ENCODE data around the gene DUSP9. TPM values are rescaled to one million over a fixed set of nuclear protein-coding genes. Genes with fewer than 3 reads are reported as not detected.

Gene DUSP9, protein sequence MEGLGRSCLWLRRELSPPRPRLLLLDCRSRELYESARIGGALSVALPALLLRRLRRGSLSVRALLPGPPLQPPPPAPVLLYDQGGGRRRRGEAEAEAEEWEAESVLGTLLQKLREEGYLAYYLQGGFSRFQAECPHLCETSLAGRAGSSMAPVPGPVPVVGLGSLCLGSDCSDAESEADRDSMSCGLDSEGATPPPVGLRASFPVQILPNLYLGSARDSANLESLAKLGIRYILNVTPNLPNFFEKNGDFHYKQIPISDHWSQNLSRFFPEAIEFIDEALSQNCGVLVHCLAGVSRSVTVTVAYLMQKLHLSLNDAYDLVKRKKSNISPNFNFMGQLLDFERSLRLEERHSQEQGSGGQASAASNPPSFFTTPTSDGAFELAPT
- 0.74 TPM for total RNA-seq

DNA sequence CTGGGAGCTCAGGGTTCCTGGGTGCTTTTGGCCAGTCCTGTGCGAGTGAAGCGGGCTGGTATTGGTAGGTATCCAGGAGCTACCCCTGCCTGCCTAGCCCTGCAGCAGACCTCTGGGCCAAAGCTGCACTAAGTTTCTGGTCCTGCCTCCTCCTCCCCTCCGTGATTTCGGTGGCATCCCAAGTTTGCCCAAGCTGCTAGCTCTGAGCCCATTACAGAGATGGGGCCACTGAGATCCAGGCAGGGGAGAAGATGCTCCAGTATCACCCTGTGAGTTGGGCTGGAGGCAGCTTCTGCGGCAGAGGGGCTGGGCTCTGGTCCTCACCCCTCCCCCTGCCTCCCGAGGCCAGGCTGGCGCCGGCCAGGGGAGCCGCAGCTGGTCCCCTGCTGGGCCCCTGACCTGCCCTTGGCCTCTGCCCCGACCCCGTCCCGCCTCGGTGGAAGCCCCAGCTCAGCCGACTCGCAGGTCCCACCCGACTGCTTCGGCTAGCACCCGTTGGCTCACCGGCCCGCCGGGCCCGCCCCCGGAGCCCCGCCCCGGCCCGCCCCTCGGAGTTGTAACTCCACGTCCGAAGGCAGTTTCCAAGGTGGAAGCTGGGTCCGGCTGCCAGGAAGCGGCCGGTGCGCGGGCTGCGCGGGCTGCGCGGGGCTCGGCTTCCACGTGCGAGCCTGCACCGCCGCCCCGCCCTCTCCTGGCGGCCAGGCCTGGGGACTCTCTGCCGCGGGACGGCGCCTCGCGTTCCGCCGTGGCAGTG lies at the start of gene DUSP9:
TSS of gene DUSP9 (plus strand) at position 584 of the 754 bp plus-strand sequence. CDS start 751 bp downstream, outside the sequence.
- peaks cover 4% of the 10 kb centered on the region for H3K27me3 ChIP-seq
- no peaks in the 10 kb centered on the region for H3K9me3 ChIP-seq
- DNase-seq (ENCODE audit: extremely low spot score in 2 of 2), result no peak
- no peak within 1 kb of the TSS for H3K27ac ChIP-seq
- peak within 1 kb of the TSS; percentile 2 to 30 for H3K4me3 ChIP-seq
- intact Hi-C loops (cut with DNase I), result no loop called here
- H3K36me3 ChIP-seq, result no peaks in the 10 kb centered on the region
- peaks cover 7% of the 10 kb centered on the region for H3K4me1 ChIP-seq
- no peak for TF ChIP-seq POLR2A (IDR thresholded peaks at IDR 0.05)
- TF ChIP-seq, protein P1, sequence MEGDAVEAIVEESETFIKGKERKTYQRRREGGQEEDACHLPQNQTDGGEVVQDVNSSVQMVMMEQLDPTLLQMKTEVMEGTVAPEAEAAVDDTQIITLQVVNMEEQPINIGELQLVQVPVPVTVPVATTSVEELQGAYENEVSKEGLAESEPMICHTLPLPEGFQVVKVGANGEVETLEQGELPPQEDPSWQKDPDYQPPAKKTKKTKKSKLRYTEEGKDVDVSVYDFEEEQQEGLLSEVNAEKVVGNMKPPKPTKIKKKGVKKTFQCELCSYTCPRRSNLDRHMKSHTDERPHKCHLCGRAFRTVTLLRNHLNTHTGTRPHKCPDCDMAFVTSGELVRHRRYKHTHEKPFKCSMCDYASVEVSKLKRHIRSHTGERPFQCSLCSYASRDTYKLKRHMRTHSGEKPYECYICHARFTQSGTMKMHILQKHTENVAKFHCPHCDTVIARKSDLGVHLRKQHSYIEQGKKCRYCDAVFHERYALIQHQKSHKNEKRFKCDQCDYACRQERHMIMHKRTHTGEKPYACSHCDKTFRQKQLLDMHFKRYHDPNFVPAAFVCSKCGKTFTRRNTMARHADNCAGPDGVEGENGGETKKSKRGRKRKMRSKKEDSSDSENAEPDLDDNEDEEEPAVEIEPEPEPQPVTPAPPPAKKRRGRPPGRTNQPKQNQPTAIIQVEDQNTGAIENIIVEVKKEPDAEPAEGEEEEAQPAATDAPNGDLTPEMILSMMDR (IDR thresholded peaks at IDR 0.05), result no peak
- no peak for TF ChIP-seq POLR2AphosphoS5 (IDR thresholded peaks at IDR 0.05; ENCODE audit: insufficient read depth in 1 of 2, low read depth in 1 of 2)

DNA sequence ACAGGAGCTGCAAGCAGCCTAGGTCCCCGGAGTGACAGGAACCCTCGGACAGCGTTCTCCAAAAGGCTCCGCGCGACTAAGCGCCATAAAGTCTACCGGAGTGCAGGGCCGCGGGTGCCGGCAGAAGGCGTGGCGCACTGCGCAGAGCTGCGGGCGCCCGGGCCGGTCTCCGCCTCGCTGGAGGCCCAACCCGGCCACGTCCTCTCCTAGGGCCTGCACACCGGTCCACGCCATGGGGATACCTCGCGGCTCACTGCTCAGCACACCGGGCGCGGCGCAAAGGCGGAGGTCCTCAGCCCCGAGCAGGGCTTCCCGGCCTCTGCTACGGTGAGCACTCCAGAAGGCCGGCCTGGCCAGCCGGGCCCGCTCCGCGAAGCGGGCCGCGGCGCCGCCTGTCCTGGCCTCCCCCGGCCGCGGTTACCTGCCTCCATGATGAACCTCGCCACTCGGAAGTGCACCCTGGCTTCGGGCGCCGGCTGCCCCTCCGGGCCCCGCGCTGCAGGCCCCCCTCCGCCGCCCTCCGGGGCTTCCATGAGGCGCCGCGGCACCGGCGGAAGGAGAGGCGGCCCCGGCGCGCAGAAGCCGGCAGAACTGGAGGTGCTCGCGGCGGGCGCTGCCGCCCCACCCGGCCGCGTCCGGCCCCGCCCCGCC lies 48.3 kb upstream of the DUSP9 start, which contains the start of gene CCNQ:
TSS of gene CCNQ (minus strand) at position 599 of the 651 bp plus-strand sequence. CDS start at position 533, 66 bp downstream.
- H3K27ac ChIP-seq, result peak within 1 kb of the TSS; percentile 61
- intact Hi-C loops (cut with DNase I), result no loop called here

DNA sequence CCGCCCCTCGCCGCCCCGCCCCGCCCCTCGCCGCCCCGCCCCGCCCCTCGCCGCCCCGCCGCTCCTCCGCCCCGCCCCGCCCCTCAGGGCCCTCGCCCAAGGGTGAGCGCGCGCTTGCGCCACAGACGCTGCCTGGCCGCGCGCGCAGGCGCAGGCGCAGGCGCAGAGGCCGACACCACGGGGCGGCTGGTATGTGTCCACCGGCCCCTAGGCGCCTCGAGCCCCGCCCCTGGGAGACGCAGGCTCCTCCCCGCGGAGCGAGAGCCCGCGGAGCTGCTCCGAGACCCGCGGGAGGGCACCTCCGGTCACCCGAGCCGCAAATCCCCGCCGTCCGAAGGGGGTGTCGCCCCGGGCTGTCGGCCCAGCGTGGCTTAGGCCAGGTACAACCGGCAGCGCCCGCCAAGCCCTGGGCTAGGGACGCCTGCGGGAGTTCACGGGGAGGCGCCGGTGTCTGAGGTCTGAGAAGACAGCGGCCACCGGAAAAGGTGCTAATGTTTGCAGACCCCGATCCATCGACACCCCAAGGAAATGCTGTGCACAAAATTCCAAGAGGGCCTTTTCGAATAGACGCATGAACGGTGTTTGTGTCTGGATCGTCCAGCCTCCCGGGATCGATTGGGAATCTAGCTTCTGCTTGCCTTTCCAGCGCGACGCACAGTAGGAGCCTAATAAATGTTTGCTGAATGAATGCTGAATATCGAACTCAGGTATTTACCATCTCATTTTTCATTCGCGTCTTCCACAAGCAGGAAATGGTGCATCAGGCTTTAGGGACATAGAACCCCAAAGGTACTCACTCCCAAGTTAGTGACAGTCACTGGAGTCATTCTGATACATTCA lies 47.6 kb upstream of the DUSP9 start:
- Histone ChIP-seq H3K27me3 (no peaks in the 10 kb centered on the region), H3K27ac (peak overlapping the region; percentile 61), H3K4me3 (peak overlapping the region; percentile 55 to 70), H3K9me3 (no peaks in the 10 kb centered on the region), H3K36me3 (peaks cover 0 to 5% of the 10 kb centered on the region in 2 donors), H3K4me1 (peaks cover 11% of the 10 kb centered on the region)
- intact Hi-C loops (cut with DNase I), result no loop called here
- DNase-seq (ENCODE audit: extremely low spot score in 2 of 2), result no peak
- TF ChIP-seq POLR2A (IDR thresholded peaks at IDR 0.05) (no peak), POLR2AphosphoS5 (IDR thresholded peaks at IDR 0.05; ENCODE audit: insufficient read depth in 1 of 2, low read depth in 1 of 2) (peak in 1 of 2 donors; percentile 49)

More for the DNA sequence above, 48.3 kb upstream of the DUSP9 start, which contains the start of gene CCNQ:
- H3K9me3 ChIP-seq, result no peaks in the 10 kb centered on the region
- DNase-seq (ENCODE audit: extremely low spot score in 2 of 2), result no peak
- H3K36me3 ChIP-seq, result peaks cover 0 to 13% of the 10 kb centered on the region in 2 donors
- no peak for TF ChIP-seq POLR2AphosphoS5 (IDR thresholded peaks at IDR 0.05; ENCODE audit: insufficient read depth in 1 of 2, low read depth in 1 of 2)
- TF ChIP-seq, protein P1 (IDR thresholded peaks at IDR 0.05), result no peak
- no peak for TF ChIP-seq POLR2A (IDR thresholded peaks at IDR 0.05)
- H3K27me3 ChIP-seq, result no peaks in the 10 kb centered on the region
- peak within 1 kb of the TSS; percentile 68 to 70 for H3K4me3 ChIP-seq
- peaks cover 11% of the 10 kb centered on the region for H3K4me1 ChIP-seq

DNA sequence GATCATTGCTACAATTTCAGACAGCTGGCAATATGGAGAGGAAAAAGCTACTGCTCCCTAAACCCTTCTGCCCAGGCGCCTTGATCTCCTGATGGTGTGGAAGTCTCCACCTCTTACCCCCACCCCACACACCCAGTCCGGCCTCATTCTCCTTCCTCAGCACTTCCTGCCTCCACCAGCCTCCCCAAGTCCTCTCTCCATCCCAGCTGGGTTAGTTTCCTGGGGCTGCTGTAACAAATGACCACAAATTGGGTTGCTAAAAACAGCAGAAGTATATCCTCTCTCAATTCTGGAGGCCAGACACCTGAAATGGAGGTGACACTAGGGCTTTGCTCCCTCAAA lies 47.0 kb upstream of the DUSP9 start:
- no peaks in the 10 kb centered on the region for H3K9me3 ChIP-seq
- peak overlapping the region; percentile 55 to 70 for H3K4me3 ChIP-seq
- DNase-seq (ENCODE audit: extremely low spot score in 2 of 2), result no peak
- H3K27ac ChIP-seq, result no peak overlapping the region
- TF ChIP-seq, protein P1 (IDR thresholded peaks at IDR 0.05), result no peak
- H3K27me3 ChIP-seq, result no peaks in the 10 kb centered on the region
- intact Hi-C loops (cut with DNase I), result no loop called here
- no peaks in the 10 kb centered on the region for H3K36me3 ChIP-seq
- peaks cover 11% of the 10 kb centered on the region for H3K4me1 ChIP-seq

DNA sequence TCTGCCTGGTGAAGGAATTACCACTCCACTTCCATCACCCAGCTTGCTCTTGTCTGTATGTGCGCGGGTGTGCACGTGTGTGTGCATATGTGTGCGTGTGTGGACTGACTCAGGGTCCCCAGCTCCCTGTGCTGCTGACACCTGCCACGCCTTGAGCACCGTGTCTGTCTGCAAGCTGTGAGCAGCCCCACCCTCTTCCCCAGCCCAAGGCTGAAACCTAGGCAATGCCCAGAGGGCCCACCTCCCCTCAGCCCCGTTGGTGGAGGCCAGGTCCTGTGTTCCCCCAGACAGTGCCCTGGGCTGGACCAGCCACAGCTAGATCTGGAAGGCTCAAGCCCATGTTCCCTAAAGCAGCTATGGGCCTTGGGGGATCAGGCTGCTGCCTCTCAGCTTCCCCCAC lies 46.1 kb upstream of the DUSP9 start:
- Histone ChIP-seq H3K4me3 (no peak overlapping the region), H3K27ac (no peak overlapping the region), H3K4me1 (peaks cover 11% of the 10 kb centered on the region), H3K27me3 (no peaks in the 10 kb centered on the region), H3K9me3 (no peaks in the 10 kb centered on the region), H3K36me3 (no peaks in the 10 kb centered on the region)
- TF ChIP-seq POLR2AphosphoS5 (IDR thresholded peaks at IDR 0.05; ENCODE audit: insufficient read depth in 1 of 2, low read depth in 1 of 2), result no peak
- TF ChIP-seq, protein P1 (IDR thresholded peaks at IDR 0.05), result no peak
- no peak for TF ChIP-seq POLR2A (IDR thresholded peaks at IDR 0.05)
- no peak for DNase-seq (ENCODE audit: extremely low spot score in 2 of 2)
- intact Hi-C loops (cut with DNase I), result no loop called here
